Mammary epithelial cell (primary cell): ENCODE measurements around the gene KDM8.

Experiments
- EZH2 ChIP-seq: IDR thresholded peaks from 2 replicates; pipeline ENCODE4 v1.6.1; 2012; ENCODE audit warnings: low read length, inconsistent platforms, borderline replicate concordance
- TF ChIP-seq, protein P1 (sequence below), 2 donors: IDR thresholded peaks in 1 of 2; conservative IDR thresholded peaks in 1 of 2; 2 replicates each; pipeline ENCODE4 v1.5.1; 2011 to 2012; ENCODE audit warnings: inconsistent platforms in 2 of 2, low read length in 2 of 2, mild to moderate bottlenecking in 2 of 2, control low read depth in 1 of 2, low read depth in 1 of 2; ENCODE audit not compliant: insufficient read depth in 1 of 2; ENCODE audit errors: extremely low read depth in 1 of 2

DNA sequence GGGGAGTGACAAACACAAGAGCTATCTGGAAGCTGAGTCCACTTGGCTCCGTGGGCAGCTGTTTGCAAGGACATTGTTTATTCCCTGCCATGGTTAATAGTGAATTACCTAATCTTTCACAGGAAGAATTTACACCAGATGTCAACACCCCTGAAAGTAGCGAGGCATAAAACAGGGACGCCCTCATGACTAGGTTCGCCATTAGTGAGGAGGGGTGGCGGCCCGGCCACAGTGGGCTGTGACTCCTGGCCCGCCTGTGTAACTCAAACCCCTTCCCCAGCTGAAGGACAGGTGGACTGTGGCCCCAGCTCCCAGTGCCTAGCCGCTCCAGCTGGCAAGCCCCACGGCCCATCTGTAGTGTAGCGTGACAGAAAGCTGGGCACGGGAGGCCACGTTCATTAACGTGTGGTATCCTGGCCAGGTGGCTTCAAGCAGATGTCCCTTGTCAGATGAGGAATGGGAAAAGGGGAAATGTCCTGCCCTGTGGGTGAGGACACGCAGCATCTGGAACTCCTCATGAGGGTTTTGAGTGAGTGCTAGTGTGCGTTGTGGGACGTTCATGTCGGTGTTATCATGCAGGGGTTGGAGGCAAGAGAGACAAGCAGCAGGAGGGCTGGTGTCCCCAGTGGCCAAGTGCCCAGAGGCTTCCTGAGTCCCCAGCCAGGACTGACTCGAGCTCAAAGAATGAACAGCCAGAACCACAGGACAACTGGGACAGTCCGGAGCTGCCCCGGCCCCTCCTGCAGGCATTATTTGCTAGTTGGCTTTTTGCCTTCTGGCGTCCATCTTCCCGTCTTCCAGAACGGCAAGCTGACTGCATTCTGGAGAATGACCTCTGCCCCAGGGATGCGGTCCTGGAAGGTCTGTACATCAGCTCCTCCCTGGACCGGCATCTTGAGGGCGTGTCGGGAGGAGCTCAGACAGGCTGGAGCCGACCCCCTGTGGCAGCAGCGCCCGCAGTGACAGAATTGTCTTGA is 19.2 kb downstream of the KDM8 start:
- TF ChIP-seq, protein P1, sequence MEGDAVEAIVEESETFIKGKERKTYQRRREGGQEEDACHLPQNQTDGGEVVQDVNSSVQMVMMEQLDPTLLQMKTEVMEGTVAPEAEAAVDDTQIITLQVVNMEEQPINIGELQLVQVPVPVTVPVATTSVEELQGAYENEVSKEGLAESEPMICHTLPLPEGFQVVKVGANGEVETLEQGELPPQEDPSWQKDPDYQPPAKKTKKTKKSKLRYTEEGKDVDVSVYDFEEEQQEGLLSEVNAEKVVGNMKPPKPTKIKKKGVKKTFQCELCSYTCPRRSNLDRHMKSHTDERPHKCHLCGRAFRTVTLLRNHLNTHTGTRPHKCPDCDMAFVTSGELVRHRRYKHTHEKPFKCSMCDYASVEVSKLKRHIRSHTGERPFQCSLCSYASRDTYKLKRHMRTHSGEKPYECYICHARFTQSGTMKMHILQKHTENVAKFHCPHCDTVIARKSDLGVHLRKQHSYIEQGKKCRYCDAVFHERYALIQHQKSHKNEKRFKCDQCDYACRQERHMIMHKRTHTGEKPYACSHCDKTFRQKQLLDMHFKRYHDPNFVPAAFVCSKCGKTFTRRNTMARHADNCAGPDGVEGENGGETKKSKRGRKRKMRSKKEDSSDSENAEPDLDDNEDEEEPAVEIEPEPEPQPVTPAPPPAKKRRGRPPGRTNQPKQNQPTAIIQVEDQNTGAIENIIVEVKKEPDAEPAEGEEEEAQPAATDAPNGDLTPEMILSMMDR (conservative IDR thresholded peaks at IDR 0.05 in 1 of 2, IDR thresholded peaks at IDR 0.05 in 1 of 2; ENCODE audit: extremely low read depth in 1 of 2, insufficient read depth in 1 of 2, low read depth in 1 of 2, low read length in 2 of 2) = no peak
- TF ChIP-seq EZH2 = no peak
